GM18526 (cell line): ENCODE results near the gene SLC28A3.

Experiments used
- POLR2A ChIP-seq: IDR thresholded peaks from 3 replicates; pipeline ENCODE4 v1.6.1; 2011; ENCODE audit not compliant: insufficient read length; ENCODE audit errors: extremely low read depth

Gene SLC28A3

DNA sequence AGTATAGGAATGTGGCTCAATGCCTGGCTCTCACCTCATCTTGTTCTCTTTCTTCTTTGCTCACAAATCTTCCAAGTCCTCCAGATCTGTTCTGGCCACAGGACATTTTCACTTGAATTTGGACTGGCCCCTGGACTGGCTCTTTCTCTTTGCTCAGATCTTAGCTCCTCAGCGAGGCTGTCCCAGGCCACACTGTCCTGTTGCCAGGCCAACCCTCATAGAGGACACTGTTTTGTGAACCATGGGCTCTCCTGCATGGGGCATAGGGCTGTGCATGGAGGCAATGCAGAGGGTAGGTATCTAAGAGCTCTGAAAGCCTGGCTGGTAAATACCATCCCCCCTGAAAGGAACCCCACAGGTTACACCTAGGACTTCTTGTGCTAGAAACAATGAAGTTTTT, 13.5 kb upstream of the SLC28A3 start:
- TF ChIP-seq POLR2A = no peak

DNA sequence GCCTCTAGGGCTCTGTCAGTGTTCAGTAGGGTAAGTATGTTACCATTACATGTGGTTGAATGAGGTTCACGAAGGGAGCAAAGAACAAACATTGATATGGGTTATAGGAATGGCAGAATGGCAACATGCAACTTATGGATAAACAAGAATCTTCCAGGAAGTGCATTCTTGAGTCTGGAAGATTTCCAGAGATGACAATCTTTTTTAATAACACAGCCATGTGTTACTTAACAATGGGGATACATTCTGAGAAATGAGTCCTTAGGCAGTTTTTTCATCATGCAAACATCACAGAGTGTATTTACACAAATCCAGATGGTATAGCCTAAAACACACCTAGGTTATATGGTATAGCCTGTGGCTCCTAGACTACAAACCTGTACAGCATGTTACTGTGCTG, 9.1 kb upstream of the SLC28A3 start:
- no peak for TF ChIP-seq POLR2A

DNA sequence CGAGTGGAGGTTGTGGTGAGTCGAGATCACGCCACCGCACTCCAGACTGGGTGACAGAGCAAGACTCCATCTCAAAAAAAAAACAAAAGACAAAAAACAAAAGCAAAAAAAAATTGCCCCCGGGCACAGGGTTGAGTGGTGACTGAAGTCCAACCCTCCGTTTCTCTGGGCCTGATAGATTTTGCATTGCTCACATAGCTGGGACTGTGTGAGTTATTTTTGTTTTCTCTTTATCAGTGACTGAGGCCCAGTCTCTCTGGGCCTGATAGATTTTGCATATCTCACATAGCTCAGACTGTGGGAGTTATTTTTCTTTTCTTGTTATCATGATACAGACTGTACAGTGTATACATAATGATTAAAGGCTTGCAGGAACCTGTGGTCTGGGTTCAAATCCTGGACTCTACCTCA, 2.6 kb upstream of the SLC28A3 start:
- no peak for TF ChIP-seq POLR2A

DNA sequence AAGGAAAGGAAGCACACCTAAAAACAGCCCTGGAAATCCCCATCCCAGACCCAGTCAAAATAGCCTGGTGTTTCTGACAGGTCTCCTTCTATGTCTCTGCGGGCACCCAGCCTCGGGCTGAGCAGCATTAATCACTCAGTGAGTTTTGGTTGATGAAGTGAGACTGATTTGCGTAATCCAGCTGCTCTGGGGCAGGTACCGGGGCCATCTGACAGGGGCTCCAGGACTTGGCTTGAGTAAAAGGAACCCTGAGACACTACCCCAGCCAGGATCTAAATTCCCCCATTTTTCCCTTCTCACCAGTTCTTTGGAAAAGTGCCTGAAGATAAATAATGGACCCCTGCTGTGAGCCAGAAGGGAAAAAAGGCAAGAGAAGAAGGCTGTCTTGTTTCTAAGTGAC, 596 bp downstream of the SLC28A3 start:
- TF ChIP-seq POLR2A = no peak

DNA sequence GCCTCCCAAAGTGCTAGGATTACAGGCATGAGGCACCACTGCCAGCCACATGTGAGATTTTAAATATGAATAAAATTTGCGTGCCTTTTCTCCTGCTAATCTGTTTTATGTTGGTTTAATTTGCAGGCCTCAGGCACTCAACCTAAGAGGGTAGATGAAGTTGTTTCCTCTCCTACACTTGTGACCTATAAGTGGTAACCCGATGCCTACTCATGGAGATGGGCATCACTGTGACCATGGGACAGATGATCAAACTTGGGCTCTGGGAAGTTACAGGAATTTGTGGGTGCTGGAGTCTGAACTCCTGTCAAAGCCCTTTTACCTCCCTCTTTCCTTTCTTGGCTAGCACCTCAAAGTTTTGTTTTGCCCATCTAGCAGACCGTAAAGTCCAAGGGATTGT, 1.1 kb downstream of the SLC28A3 start:
- no peak for TF ChIP-seq POLR2A

DNA sequence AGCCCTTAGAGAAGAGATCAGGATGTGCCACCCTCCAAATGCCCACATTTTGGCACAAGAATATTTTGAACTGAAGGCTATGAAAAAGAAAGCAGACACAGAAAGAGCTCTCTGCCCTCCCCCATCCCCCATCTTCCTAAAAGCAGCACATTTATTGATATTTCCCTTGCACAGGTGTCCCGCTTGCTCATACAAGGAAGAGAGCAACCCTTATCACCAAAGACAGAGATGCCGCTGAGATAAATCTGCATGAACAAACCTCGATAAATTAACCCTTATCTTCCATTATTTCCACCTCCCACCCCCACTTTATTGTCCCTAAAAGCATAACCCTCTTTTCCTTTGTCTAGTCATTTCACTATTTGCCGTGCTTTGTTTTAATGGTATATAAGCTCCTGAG, 1.8 kb downstream of the SLC28A3 start:
- TF ChIP-seq POLR2A = no peak

DNA sequence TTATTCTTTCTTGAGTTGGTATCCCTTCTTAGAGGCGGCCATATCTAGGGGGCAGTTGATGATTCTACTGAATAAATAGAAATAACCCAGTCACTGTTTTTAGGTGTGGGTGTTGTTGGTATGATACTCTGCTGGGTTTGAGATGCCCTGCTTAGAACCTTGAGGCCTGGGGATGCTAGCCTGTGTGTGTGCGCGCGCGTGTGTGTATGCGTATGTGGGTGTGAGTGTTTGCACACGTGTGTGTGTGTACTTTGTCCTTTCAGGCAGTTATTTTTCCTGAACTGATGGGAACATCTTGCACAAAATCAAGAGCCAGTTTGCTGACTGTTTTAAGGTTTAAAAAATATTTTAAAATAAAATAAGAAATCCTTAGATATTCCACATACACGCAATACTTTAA, 3.3 kb downstream of the SLC28A3 start:
- no peak for TF ChIP-seq POLR2A

DNA sequence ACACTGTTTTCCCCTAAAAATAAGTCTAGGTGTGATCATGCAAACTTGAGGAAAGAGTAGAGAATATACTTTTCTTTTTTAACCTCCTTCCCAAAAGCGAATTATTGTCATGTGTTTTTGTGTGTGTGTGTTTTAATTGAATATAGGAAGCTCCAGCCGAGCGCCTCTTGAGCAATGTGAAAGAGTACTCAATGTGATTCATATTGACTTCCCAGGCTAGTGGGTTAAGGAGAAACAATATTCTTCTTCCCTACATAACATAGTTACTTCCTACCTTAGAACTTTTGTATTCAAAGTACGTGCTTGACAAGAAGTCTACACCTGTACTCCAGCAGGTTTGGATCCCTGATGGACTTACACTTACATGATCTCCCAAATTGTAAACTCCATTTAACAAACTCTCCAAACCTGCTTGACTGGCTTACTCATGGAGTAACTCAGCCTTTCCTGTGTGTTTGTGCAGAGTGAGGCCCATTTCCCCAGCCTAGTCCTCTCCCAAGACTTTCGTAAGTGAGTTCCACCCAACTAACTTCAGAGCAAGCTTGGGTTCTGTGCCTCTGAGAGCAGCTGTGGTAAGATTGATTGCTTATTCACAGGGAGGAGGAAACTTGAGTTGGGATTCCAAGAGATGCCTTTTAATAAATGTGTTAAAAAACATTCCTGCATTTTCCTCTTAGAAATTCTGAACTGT, 9.3 kb downstream of the SLC28A3 start:
- TF ChIP-seq POLR2A = no peak

DNA sequence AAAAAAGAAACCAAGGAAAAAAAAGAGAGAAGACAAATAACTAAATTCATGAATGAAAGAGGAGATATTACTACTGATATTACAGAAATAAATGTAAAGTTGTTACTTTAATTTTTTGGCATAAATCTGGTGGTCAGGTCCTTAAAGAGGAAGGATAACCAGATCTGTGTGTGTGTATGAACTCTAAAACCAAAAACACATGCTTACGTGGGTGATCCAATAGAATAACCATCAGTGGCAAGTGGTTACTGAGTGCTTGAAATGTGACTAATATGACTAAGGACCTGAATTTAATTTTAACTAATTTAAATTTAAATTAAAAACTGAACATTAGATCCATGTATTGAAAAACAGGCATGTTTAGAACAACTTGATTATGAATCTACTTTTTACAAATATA, 10.3 kb downstream of the SLC28A3 start:
- TF ChIP-seq POLR2A = no peak

DNA sequence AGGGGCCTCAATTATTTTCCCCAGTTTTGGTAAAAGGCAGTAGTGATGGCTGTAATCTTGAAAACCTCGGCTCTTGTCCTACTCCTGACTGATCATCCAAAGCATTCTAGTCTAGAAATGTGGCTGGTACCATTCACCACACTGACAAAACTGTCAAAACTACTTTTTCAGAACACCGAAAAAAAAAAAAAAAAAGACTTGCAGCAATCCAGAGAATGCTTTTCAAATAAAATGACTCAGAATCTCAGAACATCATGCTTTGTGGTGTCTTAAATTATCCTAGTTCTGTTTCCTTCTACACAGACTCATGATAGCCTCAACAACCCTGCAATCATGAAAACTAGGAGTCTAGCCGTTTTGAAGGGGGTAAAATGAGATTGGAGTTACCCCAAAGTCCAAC, 13.4 kb downstream of the SLC28A3 start:
- TF ChIP-seq POLR2A = no peak

DNA sequence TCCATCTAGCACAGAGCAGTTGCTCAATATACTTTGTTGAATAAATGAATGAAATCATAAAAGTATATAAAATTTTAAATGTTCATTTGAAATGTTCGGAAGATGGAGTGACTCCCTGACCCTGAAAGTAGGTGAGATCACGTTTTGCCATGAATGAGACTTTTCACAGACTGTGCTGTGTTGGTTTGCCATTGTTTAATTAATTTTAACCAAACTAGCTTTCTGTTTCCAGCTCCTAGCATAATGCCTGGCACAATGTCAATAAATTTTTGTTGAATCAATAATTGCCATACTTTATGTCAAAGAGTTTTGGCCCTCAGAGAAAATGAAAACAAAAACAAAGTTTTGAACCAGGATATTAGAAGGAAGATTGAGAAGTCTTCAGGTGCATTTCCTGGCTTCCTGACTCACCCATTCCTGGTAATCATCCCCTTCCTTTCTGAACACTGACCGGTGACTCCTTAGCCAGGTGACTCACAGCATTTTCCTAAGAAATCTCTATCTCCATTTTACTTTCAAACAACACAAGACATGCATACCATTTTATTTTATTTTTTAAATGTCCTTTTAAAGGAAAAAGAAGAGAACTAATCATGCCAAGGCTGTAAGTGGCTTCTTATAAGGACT, 15.1 kb downstream of the SLC28A3 start:
- no peak for TF ChIP-seq POLR2A

DNA sequence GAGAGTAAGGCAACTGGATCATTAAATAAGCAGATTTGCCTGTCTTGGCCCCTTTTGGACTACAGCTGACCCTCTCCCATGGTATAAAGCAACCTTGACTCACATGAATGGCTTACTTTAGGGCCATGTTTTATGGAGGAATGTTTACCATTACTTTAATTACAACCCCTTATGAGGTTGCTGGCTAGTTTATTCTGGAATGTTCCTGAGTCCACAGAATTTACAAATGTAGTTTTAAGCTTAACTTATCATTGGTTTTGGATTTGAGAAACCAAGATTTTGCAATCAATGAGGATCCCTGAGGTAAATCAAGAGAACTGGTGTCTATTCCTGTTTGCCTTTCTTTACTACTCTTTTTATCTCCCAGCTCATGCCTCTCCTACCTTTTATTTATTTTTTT, 15.7 kb downstream of the SLC28A3 start:
- no peak for TF ChIP-seq POLR2A

DNA sequence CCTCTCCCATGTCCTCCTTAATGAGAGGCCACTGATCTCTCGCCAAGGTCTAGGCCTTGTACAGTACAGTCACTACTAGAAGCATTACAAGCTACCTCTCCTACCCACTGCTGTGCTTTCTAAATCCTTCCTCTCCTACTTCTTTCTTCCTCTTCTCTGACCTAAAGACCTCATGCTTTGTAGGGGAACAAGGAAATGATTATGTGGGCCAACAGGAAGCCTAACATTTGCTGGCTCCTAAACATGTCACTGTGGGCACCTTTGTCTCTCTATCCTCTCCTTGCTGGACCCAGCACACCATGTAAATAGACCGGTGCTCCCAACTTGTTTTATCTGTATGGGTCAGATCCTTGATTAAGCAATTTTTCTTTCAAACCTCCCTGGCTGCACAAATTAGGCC, 16.7 kb downstream of the SLC28A3 start:
- TF ChIP-seq POLR2A = no peak

DNA sequence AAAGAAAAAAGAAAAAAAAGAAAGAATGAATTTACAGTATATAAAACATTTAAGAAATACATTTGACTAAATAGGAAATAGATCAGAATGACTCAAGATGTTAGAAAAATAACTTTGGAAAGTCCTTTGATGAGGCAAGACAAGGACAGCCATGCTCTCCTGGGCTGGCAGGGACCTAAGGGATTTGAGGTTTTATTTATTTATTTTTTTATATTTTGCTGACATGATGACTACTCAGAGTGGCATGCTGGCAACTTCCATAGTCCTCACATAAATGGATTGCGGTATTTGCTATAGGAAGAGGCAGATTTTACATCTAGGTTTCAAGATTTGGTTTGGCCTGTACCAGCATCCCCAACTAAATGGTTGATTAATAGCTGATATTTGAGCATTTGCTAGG, 17.7 kb downstream of the SLC28A3 start:
- TF ChIP-seq POLR2A = no peak

DNA sequence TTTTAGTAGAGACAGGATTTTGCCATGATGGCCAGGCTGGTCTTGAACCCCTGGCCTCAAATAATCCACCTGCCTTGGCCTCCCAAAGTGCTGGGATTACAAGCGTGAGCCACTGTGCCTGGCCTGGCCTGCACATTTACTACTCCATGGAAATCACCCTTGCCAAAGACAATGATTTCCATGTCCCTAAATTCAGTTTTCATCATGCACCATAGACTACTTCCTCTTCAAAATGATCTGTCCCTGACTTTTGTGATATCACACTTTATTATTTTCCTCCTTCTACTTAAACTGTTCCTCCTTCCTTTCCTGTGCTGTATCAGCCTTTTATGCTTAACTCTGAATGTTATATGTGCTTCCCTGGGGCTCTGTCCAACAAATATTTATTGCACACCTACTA, 20.3 kb downstream of the SLC28A3 start:
- no peak for TF ChIP-seq POLR2A

DNA sequence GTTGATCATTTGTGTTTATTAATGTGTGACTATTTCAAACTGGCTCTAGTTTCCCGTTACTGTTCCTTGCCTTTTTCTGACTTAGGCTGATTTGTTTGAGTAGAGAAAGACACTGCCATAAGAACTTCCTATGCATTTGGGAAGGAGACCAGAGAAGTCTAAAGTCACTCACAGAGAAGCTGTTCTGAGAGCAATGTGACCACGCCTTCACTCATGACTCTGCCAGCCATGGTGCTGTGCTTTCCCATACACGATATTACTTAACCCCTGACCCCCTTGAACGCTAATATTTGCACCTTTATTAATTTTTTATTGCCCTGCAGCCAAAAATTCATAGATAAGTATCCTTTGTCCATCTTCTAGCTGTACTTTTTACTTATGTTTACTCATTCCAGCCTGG, 20.9 kb downstream of the SLC28A3 start:
- no peak for TF ChIP-seq POLR2A

DNA sequence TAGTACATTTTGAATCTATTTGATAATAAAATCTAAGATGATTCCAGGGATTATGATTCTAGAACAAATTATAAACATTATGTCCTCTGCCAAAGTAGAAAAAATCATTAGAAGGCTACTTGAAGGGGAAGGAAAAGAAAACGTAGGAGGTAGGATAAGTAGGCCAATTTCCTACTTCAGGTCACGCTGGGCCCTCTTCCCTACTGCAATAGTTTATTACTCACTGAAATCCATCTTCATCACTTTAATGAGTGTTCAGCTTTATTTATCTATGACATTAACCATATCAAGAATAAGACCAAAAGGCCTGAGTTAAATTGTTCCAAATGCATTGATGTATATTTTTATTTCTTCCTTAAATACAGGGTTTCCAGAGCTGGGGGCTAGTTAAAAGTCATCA, 21.6 kb downstream of the SLC28A3 start:
- TF ChIP-seq POLR2A = no peak

DNA sequence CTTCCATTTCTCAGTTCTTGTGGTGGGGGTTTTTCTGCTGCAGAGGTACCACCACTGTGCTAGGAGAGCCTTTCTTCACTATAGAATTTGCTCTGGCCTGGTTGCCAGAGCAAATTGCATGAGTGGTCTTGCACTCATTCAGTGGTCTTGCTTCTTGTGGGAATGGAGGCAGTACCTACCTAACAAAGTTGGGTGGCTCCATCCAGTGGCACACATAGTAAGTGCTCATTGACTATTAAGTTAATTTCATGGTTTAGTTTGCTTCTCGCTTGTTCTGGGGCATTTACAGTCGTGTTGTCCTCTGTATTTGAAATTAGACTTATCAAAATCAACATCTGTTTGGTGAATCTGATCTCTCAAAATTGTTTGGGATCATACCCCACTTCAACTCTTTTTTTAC, 23.0 kb downstream of the SLC28A3 start:
- TF ChIP-seq POLR2A = no peak

DNA sequence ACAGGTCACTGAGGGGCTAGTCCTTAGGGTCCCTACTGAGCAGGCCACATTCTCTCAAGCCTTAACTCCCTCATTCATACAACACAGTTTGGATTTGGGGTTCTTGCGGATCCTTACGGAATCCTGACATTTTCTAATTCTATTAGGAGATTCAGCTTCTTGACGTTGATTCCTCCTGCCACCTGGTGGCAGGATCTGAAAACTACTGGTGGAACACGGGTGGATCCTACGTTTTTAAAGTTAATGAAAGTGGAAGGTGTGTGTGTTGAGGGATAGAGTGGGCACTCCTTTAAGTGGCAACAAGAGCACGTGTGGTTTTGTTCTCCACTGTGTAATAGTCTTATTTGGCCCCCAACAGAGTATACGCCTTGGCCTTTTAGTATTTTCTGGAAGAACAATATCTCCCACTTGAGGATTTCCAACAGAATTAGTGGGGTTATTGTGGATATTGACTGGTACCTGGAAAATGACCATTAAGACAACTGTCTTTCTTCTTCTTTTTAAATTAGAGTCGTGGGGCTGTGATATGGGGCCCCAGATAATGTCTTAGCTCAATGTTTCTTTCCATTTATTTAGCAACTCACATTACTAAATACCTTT, 25.2 kb downstream of the SLC28A3 start:
- no peak for TF ChIP-seq POLR2A
